Brain microvascular endothelial cell (primary cell): ENCODE results near the gene LRRTM4.

ENCODE experiments used
- DNase-seq: peaks from one replicate; pipeline ENCODE4 v3.0.0-alpha.2; 2020
- H3K27ac ChIP-seq: fragments of 250-450 bp; sonication (Bioruptor Pico); 2 replicates; pipeline ENCODE4 v1.5.1; 2020; ENCODE audit warnings: mild to moderate bottlenecking, moderate library complexity
- H3K27me3 ChIP-seq: fragments of 250-450 bp; sonication (Bioruptor Pico); replicated peaks from 2 replicates; pipeline ENCODE4 v1.5.1; 2020; ENCODE audit warnings: mild to moderate bottlenecking
- H3K36me3 ChIP-seq: fragments of 250-450 bp; sonication (Bioruptor Pico); replicated peaks from 2 replicates; pipeline ENCODE4 v1.5.1; 2020; ENCODE audit warnings: mild to moderate bottlenecking
- H3K4me3 ChIP-seq: 2 replicates; pipeline ENCODE4 v1.5.1; 2011; ENCODE audit warnings: low read depth, mild to moderate bottlenecking, control low read depth, low read length, moderate library complexity
- CTCF ChIP-seq: IDR thresholded peaks from 2 replicates; pipeline ENCODE4 v1.5.1; 2011; ENCODE audit warnings: low read depth, mild to moderate bottlenecking, moderate library complexity, low read length, control low read depth, inconsistent platforms; ENCODE audit errors: missing control alignments
- in situ Hi-C: cut with HindIII; loops from 2 replicates; pipeline ENCODE4 v1.10.0; 2017; ENCODE audit warnings: low sequenced_read_pairs, low pct_ligation_motif_present

Gene LRRTM4

GRCh38 chr2:77521931-77522470 is at the start of gene LRRTM4:
TSS of gene LRRTM4 (minus strand) at chr2:77522376.
- peak; percentile 13 for TF ChIP-seq CTCF
- Histone ChIP-seq H3K27ac (no peak within 1 kb of the TSS), H3K36me3 (no peaks in the 10 kb centered on the region), H3K4me3 (no peak within 1 kb of the TSS), H3K27me3 (no peaks in the 10 kb centered on the region)
- in situ Hi-C loops: no loop called here
- DNase-seq: no peak

GRCh38 chr2:77571545-77571944 is 49.4 kb upstream of the LRRTM4 start:
- no peak for TF ChIP-seq CTCF
- Histone ChIP-seq H3K36me3 (no peaks in the 10 kb centered on the region), H3K27ac (no peak overlapping the region), H3K4me3 (no peak overlapping the region), H3K27me3 (no peaks in the 10 kb centered on the region)
- in situ Hi-C loops: no loop called here
- DNase-seq: no peak

- Histone ChIP-seq H3K27ac (no peak overlapping the region), H3K36me3 (no peaks in the 10 kb centered on the region), H3K4me3 (no peak overlapping the region), H3K27me3 (no peaks in the 10 kb centered on the region)
- in situ Hi-C loops: no loop called here
- TF ChIP-seq CTCF: no peak
- no peak for DNase-seq
These were observed 45.5 kb upstream of the LRRTM4 start for GRCh38 chr2:77567723-77568122.

- DNase-seq: no peak
- H3K4me3 ChIP-seq: no peak overlapping the region
- H3K36me3 ChIP-seq: no peaks in the 10 kb centered on the region
- in situ Hi-C loops: no loop called here
- no peaks in the 10 kb centered on the region for H3K27me3 ChIP-seq
- no peak for TF ChIP-seq CTCF
- no peak overlapping the region for H3K27ac ChIP-seq
These were observed 44.4 kb upstream of the LRRTM4 start for GRCh38 chr2:77566582-77566981.

- H3K36me3 ChIP-seq: no peaks in the 10 kb centered on the region
- no peak for TF ChIP-seq CTCF
- H3K27ac ChIP-seq: no peak overlapping the region
- no peaks in the 10 kb centered on the region for H3K27me3 ChIP-seq
- DNase-seq: no peak
- no peak overlapping the region for H3K4me3 ChIP-seq
- in situ Hi-C loops: no loop called here
These were observed 44.0 kb upstream of the LRRTM4 start for GRCh38 chr2:77566131-77566530.

- Histone ChIP-seq H3K27me3 (no peaks in the 10 kb centered on the region), H3K36me3 (no peaks in the 10 kb centered on the region), H3K27ac (no peak overlapping the region), H3K4me3 (no peak overlapping the region)
- no peak for DNase-seq
- in situ Hi-C loops: no loop called here
- TF ChIP-seq CTCF: no peak
These were observed 30.8 kb upstream of the LRRTM4 start for GRCh38 chr2:77552956-77553355.
